Smooth muscle cell (in vitro differentiated cells): ENCODE measurements around the gene PRICKLE3. TPM values are rescaled to one million over a fixed set of nuclear protein-coding genes. Genes with fewer than 3 reads are reported as not detected.

Source experiments
- DNase-seq: peaks from one replicate; lab custom pipeline; 2025; ENCODE audit not compliant: unreplicated experiment; lab: John Stamatoyannopoulos, UW
- H2AFZ ChIP-seq: fragments of 200-600 bp; sonication (generic); 2 replicates; pipeline ENCODE4 v1.6.0; 2016; ENCODE audit warnings: antibody characterized with exemption, low read depth, mild to moderate bottlenecking
- H3F3A ChIP-seq: fragments of 200-600 bp; sonication (generic); 2 replicates; pipeline ENCODE4 v1.6.0; 2017; ENCODE audit warnings: antibody characterized with exemption, low read depth
- H3K27ac ChIP-seq: fragments of 200-600 bp; sonication (generic); 2 replicates; pipeline ENCODE4 v1.5.1; 2016; ENCODE audit warnings: low read depth, mild to moderate bottlenecking
- H3K27me3 ChIP-seq: fragments of 200-600 bp; sonication (generic); 2 replicates; pipeline ENCODE4 v1.6.1; 2016; ENCODE audit warnings: low read depth, mild to moderate bottlenecking
- H3K36me3 ChIP-seq: fragments of 200-600 bp; sonication (generic); 2 replicates; pipeline ENCODE4 v1.5.1; 2016; ENCODE audit warnings: low read depth
- H3K4me1 ChIP-seq: fragments of 200-600 bp; sonication (generic); 2 replicates; pipeline ENCODE4 v1.5.1; 2016; ENCODE audit warnings: low read depth
- H3K4me2 ChIP-seq: fragments of 200-600 bp; sonication (generic); 2 replicates; pipeline ENCODE4 v1.6.0; 2016; ENCODE audit warnings: mild to moderate bottlenecking
- H3K4me3 ChIP-seq: fragments of 200-600 bp; sonication (generic); 2 replicates; pipeline ENCODE4 v1.5.1; 2016; ENCODE audit warnings: mild to moderate bottlenecking
- H3K79me2 ChIP-seq: fragments of 200-600 bp; sonication (generic); 2 replicates; pipeline ENCODE4 v1.6.0; 2016; ENCODE audit warnings: low read depth, mild to moderate bottlenecking
- H3K9ac ChIP-seq: fragments of 200-600 bp; sonication (generic); 2 replicates; pipeline ENCODE4 v1.6.0; 2016; ENCODE audit warnings: low read depth
- H3K9me3 ChIP-seq: fragments of 200-600 bp; sonication (generic); replicated peaks from 2 replicates; pipeline ENCODE4 v1.5.1; 2016; ENCODE audit warnings: low read depth
- H4K20me1 ChIP-seq: fragments of 200-600 bp; sonication (generic); 2 replicates; pipeline ENCODE4 v1.6.0; 2016; ENCODE audit warnings: low read depth
- WGBS: methylation state at CpG from one replicate; pipeline ENCODE4 v1.1.7; 2016; ENCODE audit warnings: low lambda C conversion rate; 5-methylcytosine and 5-hydroxymethylcytosine counted together
- polyA plus RNA-seq: library from polyadenylated mRNA; unstranded; fragments of >200 nt; fragmentation: Nextera tagmentation; extraction: Ambion mirVana; gene quantifications from 2 replicates; pipeline ENCODE4 v1.2.1, GENCODE V29; 2016
- total RNA-seq: library from RNA; depleted of rRNA; stranded (reverse); fragments of >200 nt; gene quantifications from 2 replicates; pipeline ENCODE4 v1.2.3, GENCODE V29; 2014
- TF ChIP-seq, protein P1 (sequence below): fragments of 200-600 bp; sonication (generic); IDR thresholded peaks from 2 replicates; pipeline ENCODE4 v1.5.1; 2017; ENCODE audit warnings: borderline replicate concordance, mild to moderate bottlenecking, antibody characterized with exemption; ENCODE audit not compliant: insufficient read depth, poor library complexity, severe bottlenecking

The PRICKLE3 gene
- total and polyA plus RNA-seq, 2 experiments from 2014 or later, result 11.3 to 11.5 TPM

- no peaks in the 10 kb centered on the region for H4K20me1 ChIP-seq
- no peaks in the 10 kb centered on the region for H3K36me3 ChIP-seq
- H3K9me3 ChIP-seq, result no peaks in the 10 kb centered on the region
- DNase-seq, result no peak
- WGBS, result 93% methylated on average over 5 of the region's 5 CpGs
- no peak overlapping the region for H3K4me3 ChIP-seq
- H3K27ac ChIP-seq, result no peak overlapping the region
- H3K9ac ChIP-seq, result no peak overlapping the region
- TF ChIP-seq, protein P1, sequence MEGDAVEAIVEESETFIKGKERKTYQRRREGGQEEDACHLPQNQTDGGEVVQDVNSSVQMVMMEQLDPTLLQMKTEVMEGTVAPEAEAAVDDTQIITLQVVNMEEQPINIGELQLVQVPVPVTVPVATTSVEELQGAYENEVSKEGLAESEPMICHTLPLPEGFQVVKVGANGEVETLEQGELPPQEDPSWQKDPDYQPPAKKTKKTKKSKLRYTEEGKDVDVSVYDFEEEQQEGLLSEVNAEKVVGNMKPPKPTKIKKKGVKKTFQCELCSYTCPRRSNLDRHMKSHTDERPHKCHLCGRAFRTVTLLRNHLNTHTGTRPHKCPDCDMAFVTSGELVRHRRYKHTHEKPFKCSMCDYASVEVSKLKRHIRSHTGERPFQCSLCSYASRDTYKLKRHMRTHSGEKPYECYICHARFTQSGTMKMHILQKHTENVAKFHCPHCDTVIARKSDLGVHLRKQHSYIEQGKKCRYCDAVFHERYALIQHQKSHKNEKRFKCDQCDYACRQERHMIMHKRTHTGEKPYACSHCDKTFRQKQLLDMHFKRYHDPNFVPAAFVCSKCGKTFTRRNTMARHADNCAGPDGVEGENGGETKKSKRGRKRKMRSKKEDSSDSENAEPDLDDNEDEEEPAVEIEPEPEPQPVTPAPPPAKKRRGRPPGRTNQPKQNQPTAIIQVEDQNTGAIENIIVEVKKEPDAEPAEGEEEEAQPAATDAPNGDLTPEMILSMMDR, result no peak
- no peaks in the 10 kb centered on the region for H3K79me2 ChIP-seq
- H3F3A ChIP-seq, result no peaks in the 10 kb centered on the region
- H3K27me3 ChIP-seq, result no peaks in the 10 kb centered on the region
- H3K4me2 ChIP-seq, result no peak overlapping the region
- H2AFZ ChIP-seq, result no peak overlapping the region
- no peaks in the 10 kb centered on the region for H3K4me1 ChIP-seq
These were observed 22.2 kb upstream of the PRICKLE3 start for GRCh38 chrX:49208399-49208798.

- no peaks in the 10 kb centered on the region for H3K27me3 ChIP-seq
- 90% methylated on average over 7 of the region's 8 CpGs for WGBS
- H3K9me3 ChIP-seq, result no peaks in the 10 kb centered on the region
- no peak overlapping the region for H3K27ac ChIP-seq
- H3K36me3 ChIP-seq, result no peaks in the 10 kb centered on the region
- H3K4me2 ChIP-seq, result no peak overlapping the region
- TF ChIP-seq, protein P1, result no peak
- no peaks in the 10 kb centered on the region for H3F3A ChIP-seq
- H3K9ac ChIP-seq, result no peak overlapping the region
- no peaks in the 10 kb centered on the region for H3K4me1 ChIP-seq
- no peak overlapping the region for H3K4me3 ChIP-seq
- H3K79me2 ChIP-seq, result no peaks in the 10 kb centered on the region
- no peak for DNase-seq
- H4K20me1 ChIP-seq, result no peaks in the 10 kb centered on the region
- no peak overlapping the region for H2AFZ ChIP-seq
These were observed 20.4 kb upstream of the PRICKLE3 start for GRCh38 chrX:49206543-49206942.

DNA sequence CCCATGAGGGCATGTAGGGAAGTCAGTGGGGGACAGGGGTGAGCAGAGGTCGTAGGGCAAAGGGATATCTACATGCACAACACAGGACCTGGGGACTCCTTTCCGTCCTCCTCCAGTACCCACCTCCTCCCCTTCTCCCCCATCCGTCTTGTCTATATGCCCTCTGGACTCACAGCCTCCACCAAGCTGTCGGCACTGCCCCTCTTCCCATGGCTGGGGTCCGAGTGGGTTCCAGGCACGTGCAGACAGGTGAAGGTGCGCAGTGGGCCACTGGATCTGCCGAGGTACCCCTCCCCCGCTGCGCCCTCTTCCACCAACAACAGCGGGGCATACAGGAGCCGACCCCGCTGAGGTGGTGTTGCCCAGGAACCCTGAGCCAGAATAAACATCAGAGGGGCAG, 19.3 kb upstream of the PRICKLE3 start:
- Histone ChIP-seq H3K27me3 (no peaks in the 10 kb centered on the region), H3K9me3 (no peaks in the 10 kb centered on the region), H3K9ac (no peak overlapping the region), H3K4me1 (no peaks in the 10 kb centered on the region), H3K4me2 (no peak overlapping the region), H3K27ac (no peak overlapping the region), H3F3A (no peaks in the 10 kb centered on the region), H2AFZ (no peak overlapping the region), H3K79me2 (no peaks in the 10 kb centered on the region), H4K20me1 (no peaks in the 10 kb centered on the region), H3K4me3 (no peak overlapping the region), H3K36me3 (no peaks in the 10 kb centered on the region)
- TF ChIP-seq, protein P1, result no peak
- 87% methylated on average over 12 of the region's 13 CpGs for WGBS
- DNase-seq, result no peak

DNA sequence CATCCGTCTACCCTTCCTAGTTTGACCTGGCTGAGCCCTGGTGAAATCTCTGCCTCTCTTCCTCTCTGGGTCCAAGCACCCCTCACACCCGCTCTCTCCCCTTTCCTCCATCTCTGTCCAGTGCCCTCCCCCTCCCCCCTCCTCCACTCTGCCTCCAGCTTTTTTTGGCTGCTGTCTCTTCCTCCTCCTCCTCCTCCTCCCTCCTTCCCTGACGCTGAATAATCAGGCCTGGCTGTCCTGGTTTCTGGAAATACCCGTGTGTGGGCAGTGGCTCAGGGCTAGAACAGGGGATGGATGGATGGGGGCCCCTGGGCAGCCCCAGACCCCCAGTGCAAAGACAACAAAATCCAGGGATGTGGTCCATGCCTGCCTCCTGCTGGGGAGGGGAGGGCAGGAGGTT, 18.5 kb upstream of the PRICKLE3 start:
- Histone ChIP-seq H3K27me3 (no peaks in the 10 kb centered on the region), H2AFZ (no peak overlapping the region), H4K20me1 (no peaks in the 10 kb centered on the region), H3K9me3 (no peaks in the 10 kb centered on the region), H3K9ac (no peak overlapping the region), H3F3A (no peaks in the 10 kb centered on the region), H3K4me1 (no peaks in the 10 kb centered on the region), H3K4me2 (no peak overlapping the region), H3K4me3 (no peak overlapping the region), H3K27ac (no peak overlapping the region), H3K79me2 (no peaks in the 10 kb centered on the region), H3K36me3 (no peaks in the 10 kb centered on the region)
- no peak for DNase-seq
- TF ChIP-seq, protein P1, result no peak
- WGBS, result 31% methylated on average over 3 of the region's 4 CpGs
